Measurements from ENCODE around the gene FGB.

DNA sequence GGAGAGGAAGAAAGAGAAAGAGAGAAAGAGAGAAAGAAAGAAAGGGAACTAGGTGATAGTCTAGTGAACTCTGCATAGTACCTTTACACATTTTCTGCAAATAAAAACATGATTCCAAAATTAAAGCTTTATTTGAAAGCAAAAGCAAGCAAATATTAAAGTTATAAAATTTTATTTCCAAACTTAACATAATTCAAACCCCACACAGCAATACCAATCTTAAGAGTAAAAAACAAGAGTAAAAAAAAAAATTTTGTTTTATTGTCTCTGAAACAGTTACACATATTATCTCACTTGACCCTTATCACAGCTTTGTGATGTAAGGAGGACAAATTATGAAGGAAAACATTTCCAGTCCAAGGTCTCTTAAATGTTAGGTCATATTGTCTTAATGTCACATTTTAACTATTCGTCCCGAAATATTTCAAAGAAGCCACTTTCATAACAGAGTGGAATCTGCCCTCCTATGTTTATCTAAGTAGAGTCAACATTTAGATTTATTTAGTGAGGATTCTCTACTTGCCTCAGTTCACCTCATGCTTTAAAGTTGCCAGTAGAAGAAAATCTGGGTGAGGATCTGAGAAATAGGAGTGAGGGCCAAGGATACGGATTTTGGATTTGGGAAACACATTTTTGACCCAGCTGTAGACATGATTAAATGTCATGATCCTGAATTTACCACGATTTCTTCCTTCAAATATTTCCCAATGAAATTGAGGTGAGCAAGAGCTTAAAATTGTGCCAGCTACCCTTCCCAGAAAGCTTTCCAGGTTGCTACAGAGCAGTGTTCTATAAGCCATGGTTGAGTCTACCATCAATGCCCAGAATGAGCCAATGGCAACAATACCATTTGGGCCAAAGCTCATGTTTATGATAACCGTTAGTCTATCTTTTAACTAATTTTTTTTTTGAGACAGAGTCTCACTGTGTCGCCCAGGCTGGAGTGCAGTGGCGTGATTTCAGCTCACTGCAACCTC is 35.3 kb downstream of the FGB start:
- TF ChIP-seq, protein P1, sequence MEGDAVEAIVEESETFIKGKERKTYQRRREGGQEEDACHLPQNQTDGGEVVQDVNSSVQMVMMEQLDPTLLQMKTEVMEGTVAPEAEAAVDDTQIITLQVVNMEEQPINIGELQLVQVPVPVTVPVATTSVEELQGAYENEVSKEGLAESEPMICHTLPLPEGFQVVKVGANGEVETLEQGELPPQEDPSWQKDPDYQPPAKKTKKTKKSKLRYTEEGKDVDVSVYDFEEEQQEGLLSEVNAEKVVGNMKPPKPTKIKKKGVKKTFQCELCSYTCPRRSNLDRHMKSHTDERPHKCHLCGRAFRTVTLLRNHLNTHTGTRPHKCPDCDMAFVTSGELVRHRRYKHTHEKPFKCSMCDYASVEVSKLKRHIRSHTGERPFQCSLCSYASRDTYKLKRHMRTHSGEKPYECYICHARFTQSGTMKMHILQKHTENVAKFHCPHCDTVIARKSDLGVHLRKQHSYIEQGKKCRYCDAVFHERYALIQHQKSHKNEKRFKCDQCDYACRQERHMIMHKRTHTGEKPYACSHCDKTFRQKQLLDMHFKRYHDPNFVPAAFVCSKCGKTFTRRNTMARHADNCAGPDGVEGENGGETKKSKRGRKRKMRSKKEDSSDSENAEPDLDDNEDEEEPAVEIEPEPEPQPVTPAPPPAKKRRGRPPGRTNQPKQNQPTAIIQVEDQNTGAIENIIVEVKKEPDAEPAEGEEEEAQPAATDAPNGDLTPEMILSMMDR (IDR thresholded peaks at IDR 0.05): no peak
- TF ChIP-seq POLR2A (IDR thresholded peaks at IDR 0.05) (no peak), EP300 (IDR thresholded peaks at IDR 0.05) (no peak), POLR2AphosphoS5 (IDR thresholded peaks at IDR 0.05) (no peak)
